Stimulated activated CD8-positive, alpha-beta memory T cell treated with anti-CD3 and anti-CD28 coated beads, Interleukin-12 subunit alpha, Interleukin-12 subunit beta, amount 100 ng/mL, for 24 hours (primary cell): ENCODE measurements around the gene FAM53C.

Experiments
- DNase-seq: peaks from one replicate; pipeline ENCODE4 v3.0.0-alpha.2; 2020; ENCODE audit errors: extremely low read depth

The FAM53C gene

DNA sequence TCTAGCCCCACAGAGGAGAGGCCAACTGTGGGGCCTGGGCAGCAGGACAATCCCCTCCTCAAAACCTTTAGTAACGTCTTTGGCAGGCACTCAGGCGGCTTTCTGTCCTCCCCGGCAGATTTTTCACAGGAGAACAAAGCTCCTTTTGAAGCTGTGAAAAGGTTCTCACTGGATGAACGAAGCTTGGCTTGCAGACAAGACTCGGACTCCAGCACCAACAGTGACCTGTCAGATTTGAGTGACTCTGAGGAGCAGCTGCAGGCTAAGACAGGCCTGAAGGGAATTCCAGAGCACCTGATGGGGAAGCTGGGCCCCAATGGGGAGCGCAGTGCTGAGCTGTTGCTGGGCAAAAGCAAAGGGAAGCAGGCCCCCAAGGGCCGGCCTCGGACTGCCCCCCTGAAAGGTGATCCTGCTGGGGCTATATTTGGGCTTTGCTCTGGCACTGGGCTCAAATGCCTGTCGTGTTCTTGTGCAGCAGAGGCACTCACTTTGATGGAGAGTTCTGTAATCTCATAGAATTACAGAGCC is 53.9 kb downstream of the FAM53C start:
- no peak for DNase-seq
